GM19240 (cell line): ENCODE data around the gene S100A3.

Source experiments
- DNase-seq: peaks from one replicate; pipeline ENCODE4 v3.0.0; 2011; ENCODE audit warnings: low spot score; ENCODE audit not compliant: insufficient read length

S100A3 gene

DNA sequence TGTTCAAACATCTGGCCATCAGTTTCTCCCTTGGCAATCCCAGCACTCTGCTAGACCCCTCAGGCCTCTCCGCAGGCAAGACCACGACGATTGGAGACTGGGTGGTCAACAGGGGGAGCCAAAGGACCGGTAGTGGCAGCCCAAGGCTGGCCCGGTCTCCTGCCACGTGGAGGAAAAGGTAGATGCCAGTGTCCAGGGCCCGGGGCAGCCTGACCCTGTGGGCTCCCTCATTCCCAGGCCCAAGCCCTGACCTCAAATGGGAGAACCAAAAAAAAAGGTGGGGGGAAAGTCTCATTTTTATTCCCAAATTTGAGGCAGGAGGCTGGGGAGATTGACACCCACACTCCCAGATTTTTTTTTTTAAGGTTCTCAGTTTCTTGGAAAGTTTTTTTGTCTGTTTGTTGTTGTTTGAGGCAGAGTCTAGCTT, 38.1 kb downstream of the S100A3 start:
- DNase-seq, result peak; percentile 88

DNA sequence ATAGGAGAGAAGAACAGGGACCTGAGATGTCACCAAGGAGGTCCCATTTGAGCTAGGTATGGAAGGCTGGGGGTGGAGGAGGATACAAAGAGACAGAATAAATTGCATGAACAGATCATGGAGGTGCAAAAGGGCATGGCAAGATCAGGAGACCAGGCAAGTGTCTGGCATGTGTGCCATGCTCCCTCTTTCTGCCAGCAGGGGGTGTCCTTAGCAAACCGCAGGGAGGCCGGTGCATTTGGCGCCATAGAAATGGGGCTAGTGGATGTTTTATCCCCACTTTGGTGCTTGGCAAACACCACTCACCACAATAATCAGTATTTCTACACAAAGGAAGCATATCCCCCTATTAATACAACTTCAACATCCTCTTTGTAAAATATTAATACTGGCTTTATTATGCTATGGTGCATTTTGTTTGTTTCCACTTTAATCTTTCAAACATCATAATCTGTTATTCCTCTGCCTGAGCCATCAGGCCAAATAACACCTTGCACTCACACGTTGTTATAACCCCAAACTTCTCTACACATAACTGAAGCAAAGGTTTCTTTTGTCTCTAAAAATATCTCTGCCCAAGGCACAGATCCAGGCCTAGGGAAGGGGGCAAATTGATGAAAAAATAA, 39.2 kb downstream of the S100A3 start:
- DNase-seq, result peak; percentile 39

DNA sequence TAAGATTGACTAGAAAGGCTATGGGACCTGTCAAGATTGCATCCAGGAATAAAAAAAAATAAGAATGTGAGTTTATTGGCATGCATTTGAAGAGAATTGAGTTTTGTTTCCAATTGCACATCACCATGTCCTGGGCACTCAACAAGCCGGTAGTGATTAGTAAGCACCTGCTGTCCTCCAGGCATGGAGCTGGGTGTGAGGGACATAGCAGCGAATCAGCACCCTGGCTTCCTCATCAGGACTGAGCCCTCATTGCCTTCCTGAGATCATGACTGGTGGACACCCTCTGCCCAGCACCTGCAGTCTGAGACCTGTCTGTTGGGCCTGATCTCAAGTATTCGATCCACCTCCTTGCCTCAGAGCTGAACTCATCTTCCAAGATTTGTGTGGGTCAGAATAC, 40.0 kb downstream of the S100A3 start:
- no peak for DNase-seq

DNA sequence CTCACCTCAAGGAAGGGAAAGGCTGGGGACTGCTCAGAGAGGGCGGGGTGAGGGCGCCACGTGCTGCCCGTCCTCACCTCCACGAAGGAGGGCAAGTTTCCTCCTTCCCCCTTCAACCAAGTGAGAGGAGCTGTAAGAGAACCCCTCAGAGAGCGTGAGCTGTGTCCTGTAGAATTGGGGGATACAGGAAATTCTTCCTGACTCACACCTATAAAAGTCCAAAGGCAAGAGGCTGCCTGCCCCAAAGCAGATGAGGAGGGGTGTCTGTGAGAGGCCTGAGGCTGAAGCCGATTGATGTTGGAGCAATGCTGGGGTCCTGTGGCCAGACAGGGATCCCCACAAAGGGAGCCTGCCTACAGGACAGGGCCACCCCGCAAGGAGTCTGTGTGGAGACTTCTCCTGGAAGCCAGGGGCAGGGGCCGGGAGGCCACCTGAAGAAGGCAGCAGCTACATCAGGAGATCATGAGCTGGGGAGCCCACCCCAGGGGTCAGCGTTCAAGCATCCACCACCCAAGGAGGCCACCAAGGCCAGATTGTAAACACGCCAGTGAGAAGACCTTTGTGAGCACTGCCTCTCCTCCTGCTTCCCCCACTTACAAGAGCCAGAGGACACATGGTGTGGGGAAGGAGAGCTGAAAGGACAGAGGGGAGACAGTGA, 41.0 kb downstream of the S100A3 start:
- no peak for DNase-seq

DNA sequence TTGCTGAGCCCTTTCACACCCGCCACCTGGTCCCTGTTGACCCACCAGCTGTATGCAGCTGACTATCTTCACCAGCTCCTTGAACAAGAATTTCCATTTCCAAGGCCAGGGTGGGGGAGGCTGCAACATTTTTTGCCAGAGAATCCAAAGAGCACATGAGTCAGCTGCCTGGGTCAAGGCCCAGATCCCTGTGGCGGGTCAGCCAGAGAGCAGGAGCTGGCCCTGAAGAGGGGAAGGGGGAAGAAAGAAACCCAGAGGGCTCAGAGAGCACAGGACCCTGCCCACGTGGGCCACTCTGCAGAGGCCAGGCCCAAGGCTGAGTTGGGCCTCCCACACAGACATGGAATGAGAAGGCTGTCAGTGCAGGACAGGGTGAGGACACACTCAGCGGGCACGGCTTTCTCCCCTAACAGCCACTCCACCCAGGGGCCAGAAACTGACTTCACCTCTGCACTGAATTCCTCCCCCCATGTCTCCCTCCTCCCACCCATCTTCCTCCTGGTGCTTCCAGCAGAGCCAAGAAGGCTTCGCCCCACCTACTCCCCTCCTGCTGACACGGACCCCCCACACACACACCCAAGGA, 42.1 kb downstream of the S100A3 start:
- DNase-seq, result no peak

DNA sequence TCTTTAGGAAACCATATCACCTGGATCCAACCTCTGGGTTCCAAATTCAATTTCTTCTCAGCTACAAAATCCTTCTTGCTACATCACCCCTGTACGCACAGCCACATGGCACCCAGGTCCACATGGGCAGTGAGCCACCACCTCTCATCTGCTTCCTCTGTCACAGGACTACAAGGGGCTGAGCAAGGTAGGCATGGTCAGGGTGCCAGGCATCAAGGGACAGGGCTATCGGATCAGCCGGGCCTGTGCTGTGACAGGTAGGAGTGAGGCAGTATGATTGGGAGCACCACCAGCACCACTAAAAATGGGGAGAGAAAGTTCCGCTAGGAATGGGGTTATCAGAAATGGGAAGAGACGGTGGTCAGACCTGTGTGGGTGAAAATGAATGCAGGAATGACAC, 42.7 kb downstream of the S100A3 start:
- no peak for DNase-seq

DNA sequence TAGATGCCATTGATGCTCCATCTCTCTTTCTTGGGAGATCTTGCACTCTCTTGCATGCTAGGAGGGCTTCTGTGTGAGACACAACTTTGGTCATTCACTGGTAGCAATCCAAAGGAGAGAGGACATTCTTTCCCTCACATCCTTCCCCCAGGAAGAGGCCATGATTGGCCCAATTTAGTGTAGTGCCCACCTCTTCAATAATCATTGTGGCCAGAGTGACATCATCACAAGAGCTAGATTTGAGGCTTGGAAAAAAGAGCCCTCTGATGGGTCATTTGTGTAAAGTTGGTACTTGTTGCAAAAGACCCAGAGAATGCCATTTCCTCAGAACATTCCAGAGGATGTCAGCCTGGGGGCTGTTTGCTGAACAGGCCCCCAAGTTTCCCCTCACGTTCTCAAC, 43.5 kb downstream of the S100A3 start:
- DNase-seq, result no peak

DNA sequence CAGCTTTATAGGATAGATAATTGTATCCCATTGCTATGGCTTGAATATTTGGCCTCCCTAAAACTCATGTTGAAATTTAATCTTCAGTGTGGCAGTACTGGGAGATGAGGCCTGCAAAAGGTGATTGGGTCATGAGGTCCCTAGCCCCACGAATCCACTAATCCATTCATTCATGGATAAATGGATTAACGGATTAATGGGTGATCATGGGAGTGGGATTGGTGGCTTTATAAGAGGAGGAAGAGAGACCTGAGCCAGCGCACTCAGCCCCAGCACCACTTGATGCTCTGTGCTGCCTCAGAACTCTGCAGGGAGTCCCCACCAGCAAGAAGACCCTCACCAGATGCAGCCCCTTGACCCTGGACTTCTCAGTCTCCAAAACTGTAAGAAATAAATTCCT, 45.3 kb downstream of the S100A3 start:
- no peak for DNase-seq

DNA sequence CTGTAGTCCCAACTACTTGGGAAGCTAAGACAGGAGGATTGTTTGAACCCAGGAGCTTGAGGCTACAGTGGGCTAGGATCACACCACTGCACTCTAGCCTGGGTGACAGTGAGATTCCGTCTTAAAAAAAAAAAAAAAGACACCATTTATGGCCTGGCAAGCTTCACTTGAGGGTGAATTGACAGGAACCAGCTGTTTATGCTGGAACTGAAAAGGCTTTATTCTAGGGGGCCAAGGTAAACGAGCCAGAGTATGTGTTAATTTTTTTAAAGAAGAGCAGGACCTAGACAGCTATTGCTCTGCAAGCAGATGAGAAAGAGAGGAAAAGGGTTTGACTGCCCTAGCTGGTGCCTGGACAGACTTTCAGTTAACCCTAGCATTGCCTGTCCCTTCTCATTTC, 50.3 kb downstream of the S100A3 start:
- DNase-seq, result no peak
